Activated CD8-positive, alpha-beta memory T cell treated with anti-CD3 and anti-CD28 coated beads for 4 hours (primary cell): ENCODE measurements around the gene PRKX.
"Not testable (repeated sequence)": the region's sequence is repeated elsewhere in the genome, so short reads cannot be mapped to it uniquely, and the experiment has no call there.

ENCODE experiments used
- DNase-seq, 2 donors: peaks; one replicate each; pipeline ENCODE4 v3.0.0-alpha.2; 2020; ENCODE audit warnings: low read depth in 2 of 2

PRKX gene

GRCh38 chrX:3653111-3653510 is 60.3 kb downstream of the PRKX start:
- no peak for DNase-seq

- DNase-seq: no peak
These were observed 62.2 kb downstream of the PRKX start for GRCh38 chrX:3651277-3651676.

DNA sequence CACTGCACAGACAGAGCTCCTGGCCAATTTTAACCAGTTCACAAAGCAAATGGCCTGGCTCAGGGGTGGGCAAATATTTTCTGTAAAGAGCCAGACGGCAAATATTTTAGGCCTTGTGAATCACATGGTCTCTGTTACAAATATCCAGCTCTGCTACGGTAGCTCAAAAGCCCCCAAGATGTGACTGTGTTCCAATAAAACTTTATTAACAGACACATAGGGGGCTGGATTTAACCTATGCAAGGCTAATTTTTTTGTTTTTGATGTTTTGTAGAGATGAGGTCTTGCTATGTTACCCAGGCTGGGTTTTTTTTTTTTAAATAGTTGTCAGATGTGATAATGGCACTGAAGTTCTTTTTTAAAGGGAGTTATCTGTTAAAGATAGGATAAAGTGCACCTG is 65.4 kb downstream of the PRKX start:
- no peak for DNase-seq

DNA sequence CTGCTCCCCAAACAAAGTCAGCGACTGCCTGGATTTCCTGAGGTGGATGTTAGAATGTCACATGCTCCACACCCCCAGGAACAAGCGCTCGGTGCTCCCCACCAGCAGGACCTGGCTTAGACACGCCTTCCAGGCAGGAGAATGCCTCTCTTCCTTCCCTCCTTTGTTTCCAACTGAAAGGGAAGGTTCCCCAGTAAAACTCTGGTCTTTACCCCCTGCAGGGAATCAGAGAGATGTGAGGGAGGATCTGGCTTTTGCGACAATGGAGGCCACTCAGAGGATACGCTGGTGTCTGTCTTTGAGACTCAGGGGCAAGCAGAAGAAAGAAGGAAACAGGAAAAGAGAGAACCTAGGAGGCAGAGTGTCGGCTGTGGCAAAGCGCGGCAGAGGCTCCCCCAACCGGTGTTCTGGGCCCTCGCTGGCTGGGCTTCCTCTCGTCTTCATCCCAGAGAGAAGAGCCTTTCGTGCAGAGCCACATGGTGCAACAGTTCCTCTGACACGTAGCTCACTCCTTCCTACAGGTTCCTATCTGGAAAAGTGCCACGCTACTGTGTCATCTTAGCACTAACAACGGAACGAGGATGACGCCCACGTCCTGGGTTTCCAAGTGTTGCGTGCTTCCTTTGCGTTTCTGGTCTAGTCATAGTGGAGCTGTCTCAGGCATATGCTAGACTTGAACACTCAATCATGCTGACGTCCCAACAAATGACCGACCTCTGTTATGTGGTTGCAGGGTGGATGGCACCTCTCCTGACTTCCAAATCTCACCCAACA is 73.4 kb downstream of the PRKX start:
- DNase-seq: not testable (repeated sequence)

- no peak for DNase-seq
These were observed 74.2 kb downstream of the PRKX start for GRCh38 chrX:3639236-3639635.

DNA sequence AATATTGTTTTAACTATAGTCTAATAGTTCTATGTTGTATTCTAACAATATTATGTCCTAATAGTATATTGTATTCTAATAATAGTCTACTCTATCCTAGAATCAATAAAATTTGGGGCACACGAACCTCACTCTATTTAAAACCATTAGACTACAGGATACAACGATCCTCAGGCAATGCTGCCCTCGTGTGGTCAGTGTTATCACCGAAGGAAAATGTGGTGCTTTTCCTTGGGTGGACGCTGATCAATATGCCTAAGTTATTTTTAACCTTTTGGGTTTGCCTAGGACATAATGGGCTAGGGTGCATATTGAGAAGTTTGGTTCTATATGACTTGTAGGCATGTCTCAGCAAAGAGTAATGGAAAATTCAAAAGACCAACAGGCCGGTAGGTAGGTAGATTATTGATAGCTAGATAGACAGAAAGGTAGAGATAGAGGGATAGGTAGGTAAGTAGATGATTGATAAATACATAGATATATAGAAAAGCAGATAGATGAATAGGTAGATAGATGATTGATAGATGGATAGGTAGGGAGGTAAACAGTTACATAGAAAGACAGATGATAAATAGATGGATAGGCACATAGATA is 75.1 kb downstream of the PRKX start:
- peak in 1 of 2 donors; percentile 6 for DNase-seq

GRCh38 chrX:3636803-3637202 is 76.6 kb downstream of the PRKX start:
- no peak for DNase-seq

DNA sequence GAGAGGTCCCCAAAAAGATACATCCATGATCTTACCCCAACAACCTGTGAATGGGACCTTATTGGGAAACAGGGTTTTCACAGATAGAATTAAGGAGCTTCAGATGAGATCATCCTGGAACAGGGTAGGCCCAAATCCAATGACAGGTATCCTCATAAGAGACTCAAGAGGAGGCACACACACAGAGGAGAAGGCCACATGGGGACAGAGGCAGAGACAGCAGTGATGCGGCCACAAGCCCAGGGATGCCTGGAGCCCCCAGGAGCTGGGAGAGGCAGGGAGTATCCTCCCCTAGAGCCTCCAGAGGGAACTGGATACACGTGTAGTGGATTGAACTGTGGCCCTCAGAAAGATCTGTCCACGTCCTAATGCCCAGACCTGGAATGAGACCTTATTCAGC is 82.3 kb downstream of the PRKX start:
- no peak for DNase-seq

DNA sequence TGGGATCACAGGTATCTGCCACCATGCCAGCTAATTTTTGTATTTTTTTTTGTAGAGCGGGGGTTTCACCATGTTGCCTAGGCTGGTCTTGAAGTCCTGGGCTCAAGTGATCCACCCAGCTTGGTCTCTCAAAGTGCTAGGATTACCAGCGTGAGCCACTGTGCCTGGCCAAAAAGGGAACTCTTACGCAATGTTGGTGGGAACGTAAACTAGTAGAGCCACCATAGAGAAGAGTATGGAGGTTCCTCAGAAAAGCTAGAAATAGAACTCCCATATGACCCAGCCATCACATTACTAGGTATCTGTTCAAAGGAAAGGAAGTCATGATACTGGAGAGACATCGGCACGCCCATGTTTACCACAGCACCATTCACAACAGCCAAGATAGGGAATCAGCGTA is 85.9 kb downstream of the PRKX start:
- DNase-seq: no peak

- no peak for DNase-seq
These were observed 92.0 kb downstream of the PRKX start for GRCh38 chrX:3621414-3621813.

DNA sequence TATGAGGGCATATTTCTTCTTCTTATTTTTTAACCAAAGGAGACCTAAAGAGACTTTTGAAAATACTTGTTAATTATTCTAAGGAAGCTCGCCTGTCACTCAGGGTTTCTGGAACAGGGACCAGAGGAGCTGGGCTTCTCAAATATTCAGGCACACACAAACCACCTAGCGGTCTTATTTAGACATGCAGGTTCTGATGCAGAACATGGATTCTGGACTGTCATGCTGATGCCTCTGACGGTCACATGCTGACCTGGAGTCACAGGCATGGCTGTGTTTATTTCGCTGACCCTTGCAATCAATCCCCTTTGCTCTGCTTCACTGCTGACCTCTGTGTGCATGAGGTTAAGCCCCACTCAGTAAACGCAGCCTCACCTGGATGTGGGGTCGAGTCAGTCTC is 101.7 kb downstream of the PRKX start:
- not testable (repeated sequence) for DNase-seq

DNA sequence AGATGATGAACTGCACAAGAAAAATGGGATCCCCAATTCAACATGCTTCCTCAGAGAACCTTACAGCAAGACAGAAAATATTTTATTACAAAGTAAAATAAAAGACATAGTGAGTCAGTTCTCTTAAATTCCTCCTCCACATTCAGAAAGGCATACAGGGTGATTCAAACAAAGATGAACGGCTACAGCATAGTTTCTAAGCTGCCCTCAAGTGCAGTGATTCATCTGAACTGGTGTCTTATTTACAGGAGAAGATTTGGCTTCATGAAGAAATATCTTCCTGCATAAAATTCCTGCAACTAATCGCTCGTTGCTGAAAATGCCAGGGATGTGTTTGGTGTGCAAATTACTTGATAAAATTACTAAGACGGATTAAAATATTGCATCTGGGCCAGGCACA is 103.6 kb downstream of the PRKX start:
- no peak for DNase-seq

DNA sequence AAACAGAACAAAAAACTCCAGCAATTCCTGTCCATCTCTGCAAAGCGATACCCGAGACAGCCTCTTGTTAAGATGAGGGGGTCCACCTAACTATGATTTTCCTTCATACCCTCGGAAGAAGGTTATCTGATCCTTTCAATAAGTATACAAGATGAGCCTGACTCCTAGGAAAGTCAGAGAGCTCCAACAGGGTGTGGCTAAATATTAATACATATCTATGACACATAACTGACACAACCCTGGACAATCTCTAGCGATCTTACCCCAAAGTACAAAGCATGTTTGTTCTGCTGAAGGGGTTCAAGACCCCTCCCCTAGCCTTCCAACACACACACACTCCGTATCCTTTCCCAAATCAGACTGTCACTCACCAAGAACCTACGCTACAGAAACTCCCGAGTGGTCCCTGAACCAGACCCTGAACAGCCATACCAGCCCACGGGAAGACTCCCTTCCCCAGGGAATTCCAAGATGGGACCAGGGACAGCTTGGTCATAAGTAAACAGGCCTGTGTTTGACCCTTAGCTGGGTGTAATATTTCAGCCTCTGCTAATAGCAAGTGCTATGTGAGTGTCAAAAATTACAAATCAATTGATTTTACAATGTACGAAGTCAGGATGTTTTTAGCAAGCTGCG is 110.3 kb downstream of the PRKX start:
- no peak for DNase-seq

GRCh38 chrX:3599802-3600430 is 113.5 kb downstream of the PRKX start:
- DNase-seq: no peak

DNA sequence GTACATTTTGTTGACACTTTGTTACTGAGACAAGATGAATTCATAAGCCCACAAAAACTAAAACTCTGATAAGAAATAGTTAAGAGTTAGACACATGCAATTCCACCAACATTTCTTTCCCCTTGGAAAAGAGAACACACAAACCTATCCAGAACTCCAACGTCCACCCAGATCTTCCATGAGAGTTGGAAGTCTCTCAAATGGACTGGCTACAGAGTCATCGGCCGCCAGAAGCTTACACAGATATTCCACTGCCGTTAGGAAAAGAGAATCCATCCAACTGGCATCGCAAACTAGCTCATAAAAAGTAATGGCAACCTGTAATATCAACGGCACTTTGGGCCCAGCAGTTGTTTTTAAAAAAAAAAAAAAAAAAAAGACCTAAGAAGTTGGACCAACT is 114.7 kb downstream of the PRKX start:
- DNase-seq: no peak

- DNase-seq: no peak
These were observed 115.3 kb downstream of the PRKX start for GRCh38 chrX:3598046-3598605.

DNA sequence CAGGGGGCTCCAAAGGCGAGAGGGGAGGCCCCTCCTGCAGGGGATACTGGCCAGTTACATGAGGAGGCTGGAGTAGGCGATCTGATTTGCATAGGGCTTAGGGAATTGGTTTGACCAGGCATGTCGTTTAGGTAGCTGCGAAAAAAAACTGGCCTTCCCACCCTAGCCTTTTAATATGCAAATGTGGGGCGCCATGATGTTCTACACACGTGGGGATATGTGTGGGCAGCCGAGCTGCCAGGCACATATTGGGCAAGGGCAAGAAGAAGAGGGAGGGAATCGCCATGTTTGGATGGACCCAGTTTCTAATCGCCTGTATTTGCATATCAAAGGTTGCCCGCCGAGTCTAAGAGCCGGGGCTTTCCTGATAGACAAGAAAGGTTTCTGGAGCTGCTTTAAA is 121.3 kb downstream of the PRKX start:
- no peak for DNase-seq

- DNase-seq: no peak
These were observed 124.0 kb downstream of the PRKX start for GRCh38 chrX:3589474-3589873.

- DNase-seq: no peak
These were observed 127.7 kb downstream of the PRKX start for GRCh38 chrX:3585719-3586118.

GRCh38 chrX:3584415-3584996 is 128.9 kb downstream of the PRKX start:
- no peak for DNase-seq

DNA sequence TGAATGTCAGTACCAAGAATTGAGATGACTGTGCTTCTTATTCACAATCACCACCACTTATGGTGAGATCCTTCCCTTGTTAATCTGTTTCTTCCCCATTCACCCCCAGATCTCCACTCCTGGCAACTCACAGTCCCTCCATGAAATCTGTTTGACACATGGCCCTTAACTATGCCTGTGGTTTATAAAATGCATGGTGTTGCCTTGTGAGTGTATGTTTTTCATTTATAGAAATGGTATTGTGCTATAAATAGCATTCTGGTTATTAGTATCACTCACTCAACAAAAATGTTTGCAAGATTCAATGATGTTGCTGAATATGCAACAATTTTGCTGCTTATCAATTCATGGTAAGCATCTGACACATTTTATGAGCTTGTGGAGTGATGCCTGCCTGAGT is 131.0 kb downstream of the PRKX start:
- DNase-seq: no peak

GRCh38 chrX:3581609-3582108 is 131.8 kb downstream of the PRKX start:
- no peak for DNase-seq
